SK-N-SH (cell line): ENCODE results near the gene PLGRKT.

Source experiments
- CTCF ChIP-seq: fragments of 200-600 bp; sonication (generic); IDR thresholded peaks from 2 replicates; pipeline ENCODE4 v1.6.1; 2017; ENCODE audit warnings: antibody characterized with exemption, mild to moderate bottlenecking, moderate library complexity
- ELF1 ChIP-seq: IDR thresholded peaks from 2 replicates; pipeline ENCODE4 v1.4.0; 2012
- EP300 ChIP-seq, 2 experiments: IDR thresholded peaks; 2 replicates each; pipeline versions ENCODE4 v1.4.0 to v1.6.1; 2012; ENCODE audit warnings: borderline replicate concordance in 1 of 2, low read depth in 1 of 2, low read length in 1 of 2
- MAX ChIP-seq: IDR thresholded peaks from 2 replicates; pipeline ENCODE4 v1.4.0; 2012; ENCODE audit warnings: low read depth
- PBX3 ChIP-seq: IDR thresholded peaks from 2 replicates; pipeline ENCODE4; 2012
- POLR2AphosphoS5 ChIP-seq: IDR thresholded peaks from 2 replicates; pipeline ENCODE4 v1.6.1; 2012; ENCODE audit warnings: low read depth, low read length
- RCOR1 ChIP-seq: fragments of 150-350 bp; IDR thresholded peaks from 2 replicates; pipeline ENCODE4 v1.6.1; 2017; ENCODE audit warnings: antibody characterized with exemption, low read length
- REST ChIP-seq: IDR thresholded peaks from 2 replicates; pipeline ENCODE4 v1.6.1; 2012; ENCODE audit warnings: mild to moderate bottlenecking, low read depth, low read length, moderate library complexity
- RXRA ChIP-seq: IDR thresholded peaks from 2 replicates; pipeline ENCODE4 v1.4.0; 2012; ENCODE audit warnings: low read depth, mild to moderate bottlenecking, borderline replicate concordance
- SIN3A ChIP-seq: IDR thresholded peaks from 2 replicates; pipeline ENCODE4 v1.6.1; 2012; ENCODE audit warnings: low read depth, mild to moderate bottlenecking, low read length, moderate library complexity, borderline replicate concordance
- SMC3 ChIP-seq: IDR thresholded peaks from 2 replicates; pipeline ENCODE4 v1.6.1; 2012; ENCODE audit warnings: low read depth, low read length, improper control_type of control experiment
- TAF1 ChIP-seq: IDR thresholded peaks from 2 replicates; pipeline ENCODE4 v1.6.1; 2012; ENCODE audit warnings: low read depth, mild to moderate bottlenecking, low read length, moderate library complexity, borderline replicate concordance
- USF2 ChIP-seq: fragments of 150-350 bp; IDR thresholded peaks from 2 replicates; pipeline ENCODE4 v1.6.1; 2017; ENCODE audit warnings: antibody characterized with exemption, low read length, low read depth, borderline replicate concordance
- YY1 ChIP-seq: IDR thresholded peaks from 2 replicates; pipeline ENCODE4 v1.4.0; 2012; ENCODE audit warnings: low read depth, mild to moderate bottlenecking

GRCh38 chr9:5468850-5469249, 31.1 kb upstream of the PLGRKT start:
- TF ChIP-seq CTCF (no peak), EP300 (IDR thresholded peaks at IDR 0.05; ENCODE audit: borderline replicate concordance in 1 of 2, low read depth in 1 of 2, low read length in 1 of 2) (no peak), RXRA (no peak), REST (no peak), USF2 (no peak), SIN3A (no peak), POLR2AphosphoS5 (no peak), SMC3 (no peak), ELF1 (no peak), TAF1 (no peak), YY1 (no peak), RCOR1 (no peak), MAX (no peak), PBX3 (no peak)
